GM12873 (cell line): ENCODE results near the gene GRID1.

ENCODE experiments used
- TF ChIP-seq, protein P1 (sequence below): IDR thresholded peaks from 2 replicates; pipeline ENCODE4 v1.5.1; 2012; ENCODE audit warnings: low read depth, mild to moderate bottlenecking, moderate library complexity, low read length, control low read depth; ENCODE audit not compliant: insufficient read depth; ENCODE audit errors: missing control alignments

Gene GRID1

DNA sequence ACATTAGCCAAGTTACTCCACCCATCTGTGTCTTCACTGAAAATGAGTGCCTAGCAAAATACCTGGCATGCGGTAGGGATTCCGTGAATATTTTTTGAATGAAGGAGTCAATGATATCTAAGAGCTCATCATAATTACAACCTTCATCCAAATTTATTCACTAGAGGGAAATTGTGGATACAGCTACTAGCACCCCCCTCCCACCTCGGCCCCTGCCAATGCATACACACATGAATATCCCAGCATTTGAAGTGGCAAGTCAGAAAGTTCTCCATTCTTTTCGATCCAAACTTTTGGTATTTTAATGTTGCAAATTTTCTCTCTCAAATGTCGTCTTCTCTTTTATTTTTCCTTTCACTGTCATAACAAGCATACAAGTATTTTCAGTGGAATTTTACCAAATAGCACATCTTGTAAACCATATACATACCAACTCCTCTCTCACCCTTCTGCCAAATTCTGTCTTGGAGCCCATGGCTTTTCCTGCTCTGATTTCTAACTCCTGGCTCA, 164.3 kb downstream of the GRID1 start:
- TF ChIP-seq, protein P1, sequence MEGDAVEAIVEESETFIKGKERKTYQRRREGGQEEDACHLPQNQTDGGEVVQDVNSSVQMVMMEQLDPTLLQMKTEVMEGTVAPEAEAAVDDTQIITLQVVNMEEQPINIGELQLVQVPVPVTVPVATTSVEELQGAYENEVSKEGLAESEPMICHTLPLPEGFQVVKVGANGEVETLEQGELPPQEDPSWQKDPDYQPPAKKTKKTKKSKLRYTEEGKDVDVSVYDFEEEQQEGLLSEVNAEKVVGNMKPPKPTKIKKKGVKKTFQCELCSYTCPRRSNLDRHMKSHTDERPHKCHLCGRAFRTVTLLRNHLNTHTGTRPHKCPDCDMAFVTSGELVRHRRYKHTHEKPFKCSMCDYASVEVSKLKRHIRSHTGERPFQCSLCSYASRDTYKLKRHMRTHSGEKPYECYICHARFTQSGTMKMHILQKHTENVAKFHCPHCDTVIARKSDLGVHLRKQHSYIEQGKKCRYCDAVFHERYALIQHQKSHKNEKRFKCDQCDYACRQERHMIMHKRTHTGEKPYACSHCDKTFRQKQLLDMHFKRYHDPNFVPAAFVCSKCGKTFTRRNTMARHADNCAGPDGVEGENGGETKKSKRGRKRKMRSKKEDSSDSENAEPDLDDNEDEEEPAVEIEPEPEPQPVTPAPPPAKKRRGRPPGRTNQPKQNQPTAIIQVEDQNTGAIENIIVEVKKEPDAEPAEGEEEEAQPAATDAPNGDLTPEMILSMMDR: no peak

DNA sequence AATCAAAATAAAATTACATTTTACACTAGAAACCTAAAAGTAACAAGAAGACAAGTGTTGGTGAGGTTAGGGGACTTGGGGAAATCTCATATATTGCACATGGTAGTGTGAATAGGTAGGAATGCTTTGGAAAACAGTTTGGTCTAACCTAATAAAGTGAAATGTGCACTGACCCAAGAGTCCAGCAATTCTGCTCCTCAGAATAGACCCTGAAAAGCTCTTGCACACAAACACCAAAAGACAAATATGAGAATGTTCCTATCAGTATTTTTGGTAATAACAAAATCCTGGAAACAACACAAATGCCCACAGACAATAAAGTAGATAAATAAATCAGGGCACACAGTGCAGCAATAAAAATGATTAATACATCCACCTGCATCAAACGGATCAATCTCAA, 165.7 kb downstream of the GRID1 start:
- TF ChIP-seq, protein P1: no peak

DNA sequence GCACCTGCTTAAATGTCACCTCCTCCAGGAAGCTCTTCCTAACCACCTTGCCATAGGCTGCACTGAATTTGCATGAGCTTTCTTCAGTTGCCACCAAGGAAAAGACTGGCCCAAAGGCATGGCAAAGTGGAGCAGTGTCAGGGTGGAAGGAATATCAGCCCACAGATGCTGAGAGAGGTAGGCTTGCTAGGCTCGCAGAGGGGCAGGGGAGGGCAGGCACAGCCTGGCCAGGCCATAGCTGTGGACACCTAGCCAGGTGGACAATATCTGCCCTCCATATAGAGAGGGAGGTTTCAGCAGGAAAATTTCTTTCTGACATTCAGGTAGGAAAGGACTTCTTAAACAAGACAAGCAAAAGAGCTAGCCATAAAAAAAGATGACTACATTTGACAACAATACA, 166.3 kb downstream of the GRID1 start:
- TF ChIP-seq, protein P1: no peak

DNA sequence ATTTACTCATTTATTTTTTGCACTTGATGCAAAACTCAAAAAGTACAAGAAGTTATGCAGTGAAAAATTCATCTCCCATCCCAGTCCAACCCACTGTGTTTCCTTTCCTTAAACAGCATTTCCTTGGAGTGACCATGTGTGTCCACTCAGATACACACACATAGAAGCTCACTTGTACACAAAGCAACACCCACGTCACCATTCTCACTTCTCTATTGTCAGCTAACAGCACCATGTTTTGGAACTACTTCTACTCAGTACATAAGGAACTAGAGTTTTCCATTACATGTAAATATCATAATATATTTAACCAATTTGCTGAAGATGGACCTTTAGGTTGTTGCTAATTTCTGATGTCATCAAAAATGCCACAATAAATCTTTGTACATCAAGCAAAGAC, 167.6 kb downstream of the GRID1 start:
- TF ChIP-seq, protein P1: no peak

DNA sequence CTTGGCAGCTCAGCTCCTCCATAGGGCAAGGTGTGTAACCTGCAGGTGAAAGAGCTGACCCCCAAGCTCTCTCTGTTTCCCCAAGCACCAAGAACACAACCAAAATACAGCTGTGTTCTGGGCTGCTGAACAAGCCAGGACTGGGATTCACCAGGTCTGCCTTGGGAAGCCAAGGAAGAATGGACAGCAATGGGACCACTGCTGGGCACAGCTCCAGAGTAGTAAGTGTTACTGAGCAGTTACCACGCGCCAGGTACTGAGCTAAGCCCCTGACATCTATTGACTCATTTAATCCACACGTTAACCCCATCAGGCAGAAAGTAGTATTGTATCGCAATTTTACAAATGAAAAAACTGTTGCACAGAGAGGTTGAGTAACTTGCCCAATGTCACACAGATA, 168.3 kb downstream of the GRID1 start:
- TF ChIP-seq, protein P1: no peak

DNA sequence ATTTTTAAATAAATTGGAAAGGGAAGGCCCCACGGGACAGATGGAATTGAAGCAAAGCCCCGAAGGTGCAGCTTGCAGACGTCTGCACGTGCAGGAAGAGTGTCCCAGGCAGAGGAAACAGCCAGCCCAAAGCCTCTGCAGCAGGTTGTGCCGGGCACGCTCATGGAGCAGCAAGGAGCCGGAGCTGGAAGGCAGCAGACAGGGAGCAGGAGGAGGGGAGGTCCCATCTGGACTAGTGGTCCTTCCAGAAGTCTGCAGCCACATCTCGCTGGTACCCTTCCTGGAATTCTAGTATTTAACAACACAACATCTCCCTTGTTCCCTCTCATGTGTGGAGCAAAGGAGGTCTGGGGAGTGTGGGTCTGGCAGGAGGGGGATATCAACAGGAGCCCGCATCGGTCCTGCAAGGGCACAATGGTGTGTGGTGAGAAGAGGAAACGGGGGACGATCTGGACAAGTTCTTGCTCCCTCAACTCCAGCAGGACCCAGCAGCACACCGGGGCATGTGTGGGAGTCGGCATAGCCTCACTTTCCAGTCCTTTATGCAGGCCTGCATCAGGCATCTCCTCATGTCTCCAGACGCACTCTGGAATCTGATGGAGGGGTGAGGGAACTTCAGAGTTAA, 169.3 kb downstream of the GRID1 start:
- TF ChIP-seq, protein P1: no peak

DNA sequence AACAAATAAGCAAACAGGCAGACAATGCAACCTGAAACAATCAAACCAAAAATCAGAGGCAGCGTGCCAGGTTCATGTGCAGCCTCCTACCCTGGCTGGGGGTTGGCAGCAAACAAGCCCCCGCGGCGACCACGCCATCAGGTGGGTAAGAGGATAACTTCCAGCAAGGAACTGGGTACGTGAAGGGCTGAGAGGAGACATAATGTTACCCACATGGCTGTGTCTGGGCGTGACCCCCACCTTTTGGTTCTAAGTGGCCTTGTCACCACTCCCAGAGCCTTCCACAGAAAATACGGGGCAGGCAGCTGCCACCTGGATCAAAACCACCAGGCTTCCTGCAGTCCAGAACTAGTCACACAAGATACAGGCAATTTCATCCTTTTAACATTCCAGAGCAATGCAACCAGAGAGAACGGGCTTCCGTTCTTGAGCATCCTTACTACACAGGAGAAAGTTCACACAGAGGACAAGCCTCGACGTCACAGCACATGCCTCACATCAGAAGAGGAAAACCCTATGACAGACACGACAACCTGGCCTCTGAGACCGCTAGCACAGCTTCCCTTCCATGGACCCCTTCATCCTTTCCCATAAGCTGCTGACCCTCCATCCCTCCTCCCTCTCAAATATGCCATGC, 171.0 kb downstream of the GRID1 start:
- TF ChIP-seq, protein P1: no peak
